PFSK-1 (cell line): ENCODE data around the gene HMGCR.

ENCODE experiments used
- FOXP2 ChIP-seq: optimal IDR thresholded peaks from 2 replicates; pipeline ENCODE3; 2011; ENCODE audit warnings: borderline replicate concordance, control low read depth, inconsistent platforms; ENCODE audit not compliant: insufficient read depth; ENCODE audit errors: extremely low read length, extremely low read depth
- POLR2AphosphoS5 ChIP-seq: IDR thresholded peaks from 2 replicates; pipeline ENCODE4 v1.6.1; 2012; ENCODE audit warnings: low read depth, mild to moderate bottlenecking, control low read depth, low read length, moderate library complexity
- REST ChIP-seq, 2 experiments: IDR thresholded peaks; 2 replicates each; pipeline versions ENCODE4 v1.6.1 to v1.8.0; 2011 to 2012; ENCODE audit warnings: low read depth in 2 of 2, low read length in 2 of 2, control low read depth in 1 of 2, inconsistent platforms in 1 of 2, mild to moderate bottlenecking in 1 of 2, moderate library complexity in 1 of 2; ENCODE audit not compliant: insufficient read depth in 1 of 2
- SIN3A ChIP-seq: IDR thresholded peaks from 2 replicates; pipeline ENCODE4 v1.6.1; 2012; ENCODE audit warnings: mild to moderate bottlenecking, low read length, moderate library complexity, borderline replicate concordance; ENCODE audit not compliant: insufficient read depth
- TAF1 ChIP-seq: IDR thresholded peaks from 2 replicates; pipeline ENCODE4 v1.6.1; 2012; ENCODE audit warnings: low read length, control low read depth, borderline replicate concordance; ENCODE audit not compliant: insufficient read depth

HMGCR gene

GRCh38 chr5:75384218-75384617 lies 47.2 kb downstream of the HMGCR start:
- TF ChIP-seq SIN3A (no peak), FOXP2 (no peak), REST (IDR thresholded peaks at IDR 0.05; ENCODE audit: insufficient read depth in 1 of 2, low read depth in 2 of 2, low read length in 2 of 2) (no peak), POLR2AphosphoS5 (no peak)

GRCh38 chr5:75387806-75388205 lies 50.8 kb downstream of the HMGCR start:
- TF ChIP-seq REST (IDR thresholded peaks at IDR 0.05; ENCODE audit: insufficient read depth in 1 of 2, low read depth in 2 of 2, low read length in 2 of 2) = no peak
- no peak for TF ChIP-seq FOXP2
- TF ChIP-seq POLR2AphosphoS5 = no peak
- no peak for TF ChIP-seq SIN3A
- no peak for TF ChIP-seq TAF1

GRCh38 chr5:75389430-75389829 lies 52.4 kb downstream of the HMGCR start:
- TF ChIP-seq FOXP2 (no peak), REST (IDR thresholded peaks at IDR 0.05; ENCODE audit: insufficient read depth in 1 of 2, low read depth in 2 of 2, low read length in 2 of 2) (no peak), SIN3A (no peak), TAF1 (no peak), POLR2AphosphoS5 (no peak)

GRCh38 chr5:75395277-75395676 lies 58.3 kb downstream of the HMGCR start:
- TF ChIP-seq FOXP2 (no peak), REST (IDR thresholded peaks at IDR 0.05; ENCODE audit: insufficient read depth in 1 of 2, low read depth in 2 of 2, low read length in 2 of 2) (no peak), SIN3A (no peak), POLR2AphosphoS5 (no peak), TAF1 (no peak)

GRCh38 chr5:75405296-75405695 lies 68.3 kb downstream of the HMGCR start:
- TF ChIP-seq TAF1 (no peak), POLR2AphosphoS5 (no peak)
